ENCODE measurements around the gene OBI1. TPM values are rescaled to one million over a fixed set of nuclear protein-coding genes. Genes with fewer than 3 reads are reported as not detected.

Gene OBI1
- total RNA-seq, 2 donors from 2014 or later, result 16.7 to 28.6 TPM

- Histone ChIP-seq H3K27ac (ENCODE audit: low read depth, low read length) (no peak overlapping the region), H3K27me3 (ENCODE audit: control insufficient read depth, insufficient read depth, low read length, poor library complexity, severe bottlenecking) (no peaks in the 10 kb centered on the region), H3K4me1 (ENCODE audit: control insufficient read depth, insufficient read depth, low read length) (no peaks in the 10 kb centered on the region), H3K9ac (ENCODE audit: extremely low read depth, low read length, poor library complexity, severe bottlenecking) (no peak overlapping the region), H3K4me3 (ENCODE audit: low read length) (no peak overlapping the region), H3K9me3 (ENCODE audit: control insufficient read depth, low read length) (no peaks in the 10 kb centered on the region), H3K36me3 (ENCODE audit: control insufficient read depth, insufficient read depth, low read length) (peaks cover 18% of the 10 kb centered on the region)
- TF ChIP-seq CTCF (conservative IDR thresholded peaks at IDR 0.05), result no peak
- WGBS, 2 experiments (ENCODE audit: insufficient coverage in 1 of 2, insufficient read length in 1 of 2), result 100% methylated on average over 2 to 3 of the region's 3 CpGs
- no peaks in the 10 kb centered on the region for H3K27me3 Mint-ChIP-seq (ENCODE audit: insufficient read depth)
- H3K4me1 Mint-ChIP-seq, result no peaks in the 10 kb centered on the region
- no peak overlapping the region for H3K4me3 Mint-ChIP-seq
- peaks cover 19% of the 10 kb centered on the region for H3K36me3 Mint-ChIP-seq (ENCODE audit: low read depth)
- no peaks in the 10 kb centered on the region for H3K9me3 Mint-ChIP-seq
- DNase-seq, result no peak
- H3K27ac Mint-ChIP-seq, result no peak overlapping the region
Measured at GRCh38 chr13:78623132-78623531, 35.8 kb downstream of the OBI1 start.

GRCh38 chr13:78620936-78621470 lies 38.0 kb downstream of the OBI1 start:
- no peaks in the 10 kb centered on the region for H3K9me3 ChIP-seq (ENCODE audit: control insufficient read depth, low read length)

GRCh38 chr13:78618411-78618810 lies 40.5 kb downstream of the OBI1 start:
- Mint-ChIP-seq H3K36me3 (ENCODE audit: low read depth) (peaks cover 22% of the 10 kb centered on the region), H3K4me1 (no peaks in the 10 kb centered on the region), H3K27me3 (ENCODE audit: insufficient read depth) (peaks cover 3% of the 10 kb centered on the region), H3K4me3 (no peak overlapping the region), H3K9me3 (no peaks in the 10 kb centered on the region), H3K27ac (no peak overlapping the region)
- no peak for TF ChIP-seq CTCF (conservative IDR thresholded peaks at IDR 0.05)
- DNase-seq, result no peak
- H3K36me3 ChIP-seq (ENCODE audit: control insufficient read depth, insufficient read depth, low read length), result peaks cover 28% of the 10 kb centered on the region
- H3K9ac ChIP-seq (ENCODE audit: extremely low read depth, low read length, poor library complexity, severe bottlenecking), result no peak overlapping the region
- no peaks in the 10 kb centered on the region for H3K4me1 ChIP-seq (ENCODE audit: control insufficient read depth, insufficient read depth, low read length)
- H3K9me3 ChIP-seq (ENCODE audit: control insufficient read depth, low read length), result no peaks in the 10 kb centered on the region
- WGBS, 2 experiments (ENCODE audit: insufficient coverage in 1 of 2, insufficient read length in 1 of 2), result 100% methylated on average over 1 of the region's 1 CpG; no CpG with 5 or more reads in 1 of the 2 experiments
- no peak overlapping the region for H3K27ac ChIP-seq (ENCODE audit: low read depth, low read length)
- no peaks in the 10 kb centered on the region for H3K27me3 ChIP-seq (ENCODE audit: control insufficient read depth, insufficient read depth, low read length, poor library complexity, severe bottlenecking)
- no peak overlapping the region for H3K4me3 ChIP-seq (ENCODE audit: low read length)

More at GRCh38 chr13:78620936-78621470, 38.0 kb downstream of the OBI1 start:
- no peak for TF ChIP-seq CTCF (conservative IDR thresholded peaks at IDR 0.05)
- DNase-seq, result no peak
- no peak overlapping the region for H3K27ac ChIP-seq (ENCODE audit: low read depth, low read length)
- H3K27me3 ChIP-seq (ENCODE audit: control insufficient read depth, insufficient read depth, low read length, poor library complexity, severe bottlenecking), result no peaks in the 10 kb centered on the region
- no peaks in the 10 kb centered on the region for H3K9me3 Mint-ChIP-seq
- H3K4me3 ChIP-seq (ENCODE audit: low read length), result no peak overlapping the region
- peaks cover 29% of the 10 kb centered on the region for H3K36me3 ChIP-seq (ENCODE audit: control insufficient read depth, insufficient read depth, low read length)
- no peaks in the 10 kb centered on the region for H3K4me1 Mint-ChIP-seq
- H3K27ac Mint-ChIP-seq, result no peak overlapping the region
- no peaks in the 10 kb centered on the region for H3K27me3 Mint-ChIP-seq (ENCODE audit: insufficient read depth)
- no peak overlapping the region for H3K9ac ChIP-seq (ENCODE audit: extremely low read depth, low read length, poor library complexity, severe bottlenecking)
- H3K36me3 Mint-ChIP-seq (ENCODE audit: low read depth), result peaks cover 13% of the 10 kb centered on the region
- no peaks in the 10 kb centered on the region for H3K4me1 ChIP-seq (ENCODE audit: control insufficient read depth, insufficient read depth, low read length)
- WGBS, 2 experiments (ENCODE audit: insufficient coverage in 1 of 2, insufficient read length in 1 of 2), result 91% methylated on average over 2 of the region's 2 CpGs
- H3K4me3 Mint-ChIP-seq, result no peak overlapping the region

Measured in endodermal cell (in vitro differentiated cells).